Measurements from ENCODE around the gene ATP6V1E1.

Gene ATP6V1E1

GRCh38 chr22:17559188-17559587 lies 69.4 kb downstream of the ATP6V1E1 start:
- DNase-seq (ENCODE audit: low read depth, low spot score): no peak
- Histone ChIP-seq H3K36me3 (ENCODE audit: insufficient read depth, low read length) (no peaks in the 10 kb centered on the region), H3K27ac (no peak overlapping the region), H3K4me3 (no peak overlapping the region), H3K9me3 (ENCODE audit: low read depth, low read length) (no peaks in the 10 kb centered on the region), H3K9ac (ENCODE audit: insufficient read length) (no peak overlapping the region)
- TF ChIP-seq POLR2AphosphoS5 (IDR thresholded peaks at IDR 0.05; ENCODE audit: borderline replicate concordance, low read depth, low read length): no peak
- TF ChIP-seq FOXP2 (optimal IDR thresholded peaks at IDR 0.05; ENCODE audit: control extremely low read depth, extremely low read length, insufficient read depth): no peak
- no peak for TF ChIP-seq EZH2 (IDR thresholded peaks at IDR 0.05)

GRCh38 chr22:17554814-17555213 lies 73.7 kb downstream of the ATP6V1E1 start:
- no peak for DNase-seq (ENCODE audit: low read depth, low spot score)
- Histone ChIP-seq H3K4me3 (no peak overlapping the region), H3K36me3 (ENCODE audit: insufficient read depth, low read length) (no peaks in the 10 kb centered on the region), H3K9me3 (ENCODE audit: low read depth, low read length) (no peaks in the 10 kb centered on the region), H3K27ac (no peak overlapping the region), H3K9ac (ENCODE audit: insufficient read length) (no peak overlapping the region)
- TF ChIP-seq FOXP2 (optimal IDR thresholded peaks at IDR 0.05; ENCODE audit: control extremely low read depth, extremely low read length, insufficient read depth): no peak
- TF ChIP-seq EZH2 (IDR thresholded peaks at IDR 0.05): no peak
- no peak for TF ChIP-seq POLR2AphosphoS5 (IDR thresholded peaks at IDR 0.05; ENCODE audit: borderline replicate concordance, low read depth, low read length)

- H3K9me3 ChIP-seq (ENCODE audit: low read depth, low read length): no peaks in the 10 kb centered on the region
- no peak overlapping the region for H3K4me3 ChIP-seq
- H3K27ac ChIP-seq: no peak overlapping the region
- no peak for DNase-seq (ENCODE audit: low read depth, low spot score)
- no peak overlapping the region for H3K9ac ChIP-seq (ENCODE audit: insufficient read length)
- no peak for TF ChIP-seq POLR2AphosphoS5 (IDR thresholded peaks at IDR 0.05; ENCODE audit: borderline replicate concordance, low read depth, low read length)
- H3K36me3 ChIP-seq (ENCODE audit: insufficient read depth, low read length): no peaks in the 10 kb centered on the region
Measured at GRCh38 chr22:17552737-17553136, 75.8 kb downstream of the ATP6V1E1 start.

GRCh38 chr22:17549655-17550054 lies 78.9 kb downstream of the ATP6V1E1 start:
- no peak for DNase-seq (ENCODE audit: low read depth, low spot score)
- no peak overlapping the region for H3K9ac ChIP-seq (ENCODE audit: insufficient read length)
- no peaks in the 10 kb centered on the region for H3K9me3 ChIP-seq (ENCODE audit: low read depth, low read length)
- H3K4me3 ChIP-seq: no peak overlapping the region
- no peaks in the 10 kb centered on the region for H3K36me3 ChIP-seq (ENCODE audit: insufficient read depth, low read length)
- no peak overlapping the region for H3K27ac ChIP-seq
- TF ChIP-seq EZH2 (IDR thresholded peaks at IDR 0.05) (no peak), POLR2AphosphoS5 (IDR thresholded peaks at IDR 0.05; ENCODE audit: borderline replicate concordance, low read depth, low read length) (no peak), FOXP2 (optimal IDR thresholded peaks at IDR 0.05; ENCODE audit: control extremely low read depth, extremely low read length, insufficient read depth) (no peak)

- H3K27ac ChIP-seq: no peak overlapping the region
- H3K36me3 ChIP-seq (ENCODE audit: insufficient read depth, low read length): no peaks in the 10 kb centered on the region
- DNase-seq (ENCODE audit: low read depth, low spot score): no peak
- TF ChIP-seq POLR2AphosphoS5 (IDR thresholded peaks at IDR 0.05; ENCODE audit: borderline replicate concordance, low read depth, low read length): no peak
- TF ChIP-seq EZH2 (IDR thresholded peaks at IDR 0.05): no peak
- TF ChIP-seq FOXP2 (optimal IDR thresholded peaks at IDR 0.05; ENCODE audit: control extremely low read depth, extremely low read length, insufficient read depth): no peak
- no peak overlapping the region for H3K4me3 ChIP-seq
- no peaks in the 10 kb centered on the region for H3K9me3 ChIP-seq (ENCODE audit: low read depth, low read length)
- H3K9ac ChIP-seq (ENCODE audit: insufficient read length): no peak overlapping the region
Measured at GRCh38 chr22:17549183-17549582, 79.4 kb downstream of the ATP6V1E1 start.

GRCh38 chr22:17548756-17549035 lies 79.9 kb downstream of the ATP6V1E1 start:
- no peak for DNase-seq (ENCODE audit: low read depth, low spot score)
- no peak for TF ChIP-seq POLR2AphosphoS5 (IDR thresholded peaks at IDR 0.05; ENCODE audit: borderline replicate concordance, low read depth, low read length)
- Histone ChIP-seq H3K27ac (no peak overlapping the region), H3K36me3 (ENCODE audit: insufficient read depth, low read length) (no peaks in the 10 kb centered on the region), H3K4me3 (no peak overlapping the region), H3K9ac (ENCODE audit: insufficient read length) (no peak overlapping the region), H3K9me3 (ENCODE audit: low read depth, low read length) (no peaks in the 10 kb centered on the region)

GRCh38 chr22:17548010-17548755 lies 80.4 kb downstream of the ATP6V1E1 start:
- H3K9ac ChIP-seq (ENCODE audit: insufficient read length): no peak overlapping the region
- no peaks in the 10 kb centered on the region for H3K36me3 ChIP-seq (ENCODE audit: insufficient read depth, low read length)
- TF ChIP-seq EZH2 (IDR thresholded peaks at IDR 0.05): no peak
- TF ChIP-seq FOXP2 (optimal IDR thresholded peaks at IDR 0.05; ENCODE audit: control extremely low read depth, extremely low read length, insufficient read depth): no peak
- TF ChIP-seq POLR2AphosphoS5 (IDR thresholded peaks at IDR 0.05; ENCODE audit: borderline replicate concordance, low read depth, low read length): no peak
- H3K27ac ChIP-seq: no peak overlapping the region
- no peak for DNase-seq (ENCODE audit: low read depth, low spot score)
- no peaks in the 10 kb centered on the region for H3K9me3 ChIP-seq (ENCODE audit: low read depth, low read length)
- H3K4me3 ChIP-seq: no peak overlapping the region

- Histone ChIP-seq H3K9me3 (ENCODE audit: low read depth, low read length) (no peaks in the 10 kb centered on the region), H3K36me3 (ENCODE audit: insufficient read depth, low read length) (no peaks in the 10 kb centered on the region; the same call in 1 of the 2 replicates), H3K27ac (no peak overlapping the region), H3K4me3 (no peak overlapping the region), H3K9ac (ENCODE audit: insufficient read length) (no peak overlapping the region)
- no peak for TF ChIP-seq FOXP2 (optimal IDR thresholded peaks at IDR 0.05; ENCODE audit: control extremely low read depth, extremely low read length, insufficient read depth)
- TF ChIP-seq POLR2AphosphoS5 (IDR thresholded peaks at IDR 0.05; ENCODE audit: borderline replicate concordance, low read depth, low read length): no peak
- no peak for TF ChIP-seq EZH2 (IDR thresholded peaks at IDR 0.05)
- no peak for DNase-seq (ENCODE audit: low read depth, low spot score)
Measured at GRCh38 chr22:17542452-17542851, 86.1 kb downstream of the ATP6V1E1 start.
